Hematopoietic multipotent progenitor cell treated with erythropoietin and hydrocortisone succinate and interleukin-3 and kit ligand, for 15 days (in vitro differentiated cells): ENCODE measurements around the gene LYST.
"Not testable (repeated sequence)": the region's sequence is repeated elsewhere in the genome, so short reads cannot be mapped to it uniquely, and the experiment has no call there.

Source experiments
- DNase-seq: peaks from one replicate; pipeline ENCODE4 v3.0.0-alpha.2; 2015; ENCODE audit warnings: low spot score

Gene LYST

GRCh38 chr1:235859789-235860188, 6.9 kb downstream of the LYST start:
- DNase-seq: no peak

- DNase-seq: no peak
Observed at GRCh38 chr1:235858766-235859165, 7.9 kb downstream of the LYST start.

GRCh38 chr1:235857756-235858155, 8.9 kb downstream of the LYST start:
- no peak for DNase-seq

GRCh38 chr1:235855811-235856429, 10.8 kb downstream of the LYST start:
- DNase-seq: no peak

DNA sequence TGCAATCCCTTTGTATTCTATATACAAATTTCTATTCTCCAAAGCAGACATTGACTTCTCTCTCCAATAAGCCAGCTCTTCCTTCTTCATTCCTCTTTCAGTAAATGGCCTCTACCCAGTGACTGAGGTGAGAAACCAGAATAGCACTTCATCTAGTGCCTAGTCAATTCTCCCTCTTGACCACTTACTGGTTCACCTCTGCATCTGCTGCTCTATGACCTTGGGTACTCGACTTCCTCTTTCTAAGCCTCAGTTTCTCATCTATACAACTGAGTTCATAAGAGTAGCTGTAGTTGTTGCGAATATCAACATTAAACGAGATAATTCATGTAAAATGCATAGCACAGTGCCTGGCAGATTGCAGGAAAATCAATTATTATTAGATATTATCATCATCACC, 12.4 kb downstream of the LYST start:
- no peak for DNase-seq

DNA sequence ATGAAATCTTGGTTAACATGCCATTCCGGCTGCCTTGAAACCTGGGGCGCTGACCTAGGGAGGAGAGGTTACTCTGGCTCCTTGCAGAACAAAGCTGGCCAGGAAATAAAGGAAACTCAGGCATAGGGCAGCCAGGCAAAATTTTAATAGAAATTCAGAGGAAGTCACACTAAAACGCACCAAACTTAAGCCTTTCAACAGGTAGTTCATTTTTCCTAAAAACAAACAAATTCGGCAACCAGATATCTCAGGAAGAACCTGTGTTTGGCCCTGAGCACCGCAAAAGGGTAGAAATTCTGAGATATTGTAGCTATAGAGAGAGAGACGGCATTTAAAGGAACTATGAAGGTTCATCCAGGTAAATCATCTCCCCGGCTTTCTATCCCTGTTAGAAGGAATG, 13.1 kb downstream of the LYST start:
- DNase-seq: no peak

DNA sequence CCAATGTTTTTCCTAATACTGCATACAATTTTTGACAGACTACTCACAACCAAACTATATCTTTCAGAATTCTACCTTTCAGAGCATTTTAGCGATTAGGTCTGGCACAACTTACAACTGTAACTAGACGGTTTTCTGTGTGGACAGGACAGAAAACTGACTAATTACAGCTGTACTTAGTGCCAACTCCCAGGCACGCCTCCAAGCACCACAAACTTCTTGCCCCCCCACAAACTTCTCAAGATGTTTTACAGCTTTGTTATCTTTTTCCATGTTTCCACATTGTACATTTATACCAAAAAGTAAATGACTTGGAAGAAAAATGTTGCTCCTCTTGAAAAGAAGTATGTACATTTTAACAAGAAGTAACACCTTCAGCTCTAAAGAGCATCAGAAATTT, 13.8 kb downstream of the LYST start:
- DNase-seq: no peak

DNA sequence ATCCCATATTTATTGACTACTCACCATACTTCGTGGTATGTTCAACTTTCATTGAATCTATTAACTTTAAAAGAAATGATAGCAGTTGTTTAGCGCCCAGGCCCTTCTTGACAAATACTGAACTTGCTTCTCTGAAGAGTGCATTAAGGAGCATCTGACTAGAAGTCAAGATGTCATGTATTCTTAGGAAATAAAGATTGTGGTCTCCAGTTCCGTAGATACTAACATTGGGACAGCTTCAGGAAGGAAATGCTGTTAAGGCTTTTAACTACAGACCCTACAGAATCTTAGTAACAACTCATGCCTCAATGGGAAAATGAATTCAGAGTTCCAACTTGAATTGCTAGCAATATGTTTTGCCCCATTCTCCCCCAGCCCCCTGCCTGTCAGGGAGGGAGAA, 14.8 kb downstream of the LYST start:
- no peak for DNase-seq

DNA sequence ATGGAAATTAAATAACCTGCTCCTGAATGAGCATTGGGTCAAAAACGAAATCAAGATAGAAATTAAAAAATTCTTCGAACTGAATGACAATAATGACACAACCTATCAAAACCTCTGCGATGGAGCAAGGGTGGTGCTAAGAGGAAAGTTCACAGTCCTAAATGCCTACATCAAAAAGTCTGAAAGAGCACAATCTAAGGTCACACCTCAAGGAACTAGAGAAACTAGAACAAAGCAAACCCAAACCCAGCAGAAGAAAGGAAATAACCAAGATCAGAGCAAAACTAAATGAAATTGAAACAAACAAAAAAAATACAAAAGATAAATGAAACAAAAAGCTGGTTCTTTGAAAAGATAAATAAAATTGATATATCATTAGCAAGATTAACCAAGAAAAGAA, 18.5 kb downstream of the LYST start:
- DNase-seq: not testable (repeated sequence)

- not testable (repeated sequence) for DNase-seq
Observed at GRCh38 chr1:235845656-235846107, 21.0 kb downstream of the LYST start.

DNA sequence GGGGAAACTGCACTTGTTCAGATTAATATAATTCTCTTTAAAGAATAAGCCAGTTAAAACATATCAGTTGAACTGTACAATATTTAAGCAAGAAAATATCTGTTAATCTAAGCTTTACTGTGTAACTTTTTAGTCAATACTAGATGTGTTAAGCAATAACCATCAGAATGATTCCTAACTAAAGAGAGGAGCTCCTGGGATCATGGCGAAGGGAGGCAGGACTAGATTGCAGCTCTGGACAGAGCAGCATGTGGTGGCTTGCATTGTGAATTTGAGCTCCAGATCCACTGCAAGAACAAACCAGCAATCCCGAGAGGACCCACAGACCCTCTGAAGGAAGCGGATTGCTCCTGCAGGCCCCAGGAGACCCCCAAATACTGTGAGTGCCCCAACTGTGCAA, 21.9 kb downstream of the LYST start:
- no peak for DNase-seq

DNA sequence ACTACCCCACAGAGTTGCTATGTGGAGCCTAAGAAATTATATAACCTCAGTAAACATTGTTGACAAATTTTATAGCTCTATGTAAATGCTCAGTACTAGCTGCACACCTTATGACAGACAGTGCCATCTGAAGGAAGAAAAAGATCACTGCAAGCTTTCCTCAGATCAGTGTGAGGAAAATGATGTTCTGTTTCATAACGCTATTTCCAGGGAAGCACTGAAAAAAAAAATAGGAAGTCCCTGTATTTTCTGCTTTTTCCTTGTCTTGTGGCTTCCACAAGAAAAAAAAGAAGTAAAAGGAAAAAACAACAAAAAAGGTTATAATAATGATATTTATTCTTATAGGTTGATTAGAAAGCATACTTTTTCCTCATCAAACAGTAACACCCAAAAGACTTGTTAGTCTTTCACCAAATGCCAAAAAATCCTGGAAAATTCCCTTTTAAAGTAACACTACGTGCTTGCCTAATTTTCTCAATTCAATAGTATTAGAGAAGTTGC, 23.2 kb downstream of the LYST start:
- DNase-seq: no peak

DNA sequence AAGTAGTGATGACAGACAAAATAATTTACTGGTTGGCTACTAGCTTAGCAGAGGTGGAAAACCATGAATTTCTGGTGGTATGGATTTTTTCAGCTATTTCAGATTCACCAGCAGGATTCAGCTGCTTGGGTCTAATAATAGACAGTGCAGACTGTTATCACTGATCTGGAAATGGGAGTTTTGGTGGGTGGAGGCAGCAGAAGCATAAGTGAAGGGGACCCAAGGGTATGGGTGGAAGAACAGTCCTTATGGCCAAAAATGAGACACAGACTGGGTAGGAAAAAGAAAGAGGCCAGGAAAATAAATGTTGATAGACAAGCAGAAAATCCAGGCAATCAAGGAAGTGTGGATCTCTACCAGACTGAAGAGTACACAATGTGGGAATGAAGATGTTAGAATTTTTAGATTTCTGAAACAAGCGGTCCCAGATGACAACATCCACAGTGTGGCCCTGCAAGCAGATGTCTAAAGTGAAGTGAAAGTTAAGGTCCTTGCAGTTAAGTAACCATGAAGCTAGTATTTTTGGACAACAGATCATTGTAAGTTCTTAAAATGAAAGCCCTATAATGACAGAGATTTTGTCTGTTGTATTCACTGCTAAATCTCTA, 24.7 kb downstream of the LYST start:
- no peak for DNase-seq

GRCh38 chr1:235838021-235838420, 28.7 kb downstream of the LYST start:
- DNase-seq: no peak

DNA sequence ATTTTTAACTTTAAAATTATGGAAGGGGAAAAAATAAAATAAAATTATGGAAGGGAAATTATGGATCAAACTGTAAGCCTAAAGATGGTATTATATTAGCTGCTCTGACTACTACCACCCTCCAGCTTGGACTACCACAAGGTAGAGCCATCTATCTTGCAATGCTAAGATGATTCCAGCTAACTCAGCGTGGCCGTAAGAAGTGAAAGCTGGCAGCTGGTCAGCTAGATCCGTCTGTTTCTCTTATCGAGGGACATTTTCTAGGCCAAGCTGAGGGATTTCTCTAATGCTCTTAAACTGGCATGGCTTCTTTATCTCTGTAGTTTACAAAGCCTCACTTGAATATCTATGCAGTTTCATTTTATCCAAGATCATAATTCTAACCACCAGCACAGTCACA, 31.5 kb downstream of the LYST start:
- no peak for DNase-seq

GRCh38 chr1:235834620-235835019, 32.1 kb downstream of the LYST start:
- no peak for DNase-seq

- DNase-seq: no peak
Observed at GRCh38 chr1:235832011-235832410, 34.7 kb downstream of the LYST start.

GRCh38 chr1:235831148-235831547, 35.6 kb downstream of the LYST start:
- no peak for DNase-seq

DNA sequence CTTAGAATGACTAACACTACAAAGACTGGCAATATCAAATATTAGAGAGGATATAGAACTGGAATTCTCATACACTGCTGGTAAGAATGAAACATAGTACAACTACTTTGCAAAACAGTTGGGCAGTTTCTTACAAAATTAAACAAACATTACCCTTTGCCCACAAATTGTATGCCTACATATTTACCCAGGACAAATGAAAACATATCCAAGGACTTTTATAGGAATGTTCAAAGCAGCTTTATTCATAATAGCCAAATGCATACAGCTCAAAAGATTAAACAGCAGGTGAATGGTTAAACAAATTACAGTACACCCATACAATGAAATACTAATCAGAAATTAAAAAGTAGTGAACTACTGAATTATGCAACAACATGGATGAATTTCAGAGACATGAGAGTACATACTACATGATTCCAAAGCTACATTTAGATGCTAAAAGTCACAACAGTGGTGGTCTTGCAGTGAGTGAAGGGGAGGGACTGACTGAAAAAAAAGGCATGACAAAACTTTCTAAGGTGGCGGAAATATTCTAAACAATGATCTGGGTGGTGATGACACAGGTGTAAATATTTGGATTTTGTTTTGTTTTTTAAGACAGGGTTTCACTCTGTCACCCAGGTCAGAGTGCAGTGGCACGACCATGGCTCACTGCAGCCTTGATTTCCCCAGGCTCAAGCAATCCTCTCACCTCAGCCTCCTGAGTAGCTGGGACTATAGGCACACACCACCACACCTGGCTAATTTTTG, 40.4 kb downstream of the LYST start:
- DNase-seq: no peak

GRCh38 chr1:235825229-235825628, 41.5 kb downstream of the LYST start:
- no peak for DNase-seq

- no peak for DNase-seq
Observed at GRCh38 chr1:235823684-235824083, 43.0 kb downstream of the LYST start.

GRCh38 chr1:235822685-235823084, 44.0 kb downstream of the LYST start:
- DNase-seq: no peak

DNA sequence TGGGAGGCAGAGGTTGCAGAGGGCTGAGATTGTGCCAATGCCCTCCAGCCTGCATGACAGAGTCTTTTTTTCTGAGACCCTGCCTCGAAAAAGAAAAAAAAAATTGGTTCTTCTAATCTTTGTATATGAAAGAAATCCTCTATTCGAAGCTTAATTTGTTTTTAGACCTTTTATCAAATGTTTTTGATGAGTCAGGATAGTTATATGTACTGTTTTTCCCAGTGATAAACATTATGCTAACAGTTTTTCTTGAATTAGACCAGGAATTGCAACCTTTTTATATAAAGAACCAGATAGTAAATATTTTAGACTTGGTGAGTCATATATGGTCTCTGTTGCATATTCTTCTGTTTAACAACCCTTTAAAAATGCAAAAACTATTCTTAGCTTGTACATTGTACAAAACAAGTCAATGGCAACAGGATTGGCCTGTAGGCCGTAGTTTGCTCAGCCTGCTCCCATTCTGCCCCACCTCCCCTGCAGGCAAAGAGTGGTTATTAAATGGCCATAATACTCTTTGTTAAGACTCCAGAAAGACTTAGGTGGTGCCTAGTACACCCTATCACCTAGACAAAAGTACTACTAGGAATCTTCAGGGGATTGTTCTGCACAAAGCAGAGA, 45.2 kb downstream of the LYST start:
- no peak for DNase-seq
